OCI-LY7 (cell line): ENCODE data around the gene PPM1A.

Experiments
- CTCF ChIP-seq: fragments of 200-600 bp; sonication (generic); conservative IDR thresholded peaks from 2 replicates; pipeline ENCODE4 v1.5.1; 2014; ENCODE audit warnings: mild to moderate bottlenecking, antibody characterized with exemption, low read length, moderate library complexity, mixed read lengths
- EZH2phosphoT487 ChIP-seq: fragments of 200-600 bp; sonication (generic); IDR thresholded peaks from 2 replicates; pipeline ENCODE4 v1.6.1; 2018; ENCODE audit warnings: low read depth, borderline replicate concordance, mild to moderate bottlenecking, mixed run types, antibody characterized with exemption, low read length, moderate library complexity, mixed read lengths

- TF ChIP-seq CTCF: no peak
- TF ChIP-seq EZH2phosphoT487: no peak
Observed at GRCh38 chr14:60226298-60226697, 22.7 kb upstream of the PPM1A start.
